Suprapubic skin (tissue), 4 donors: ENCODE measurements around the gene STEEP1.

Experiments used
- EP300 ChIP-seq: sonication (generic); formaldehyde crosslinking; IDR thresholded peaks from one replicate; pipeline ENCODE4 v1.6.1; 2017; ENCODE audit warnings: antibody characterized with exemption
- POLR2A ChIP-seq, 2 donors: fragments of 450-650 bp; IDR thresholded peaks; one replicate each; pipeline ENCODE4 v1.6.1; 2017; ENCODE audit warnings: antibody characterized with exemption in 2 of 2, mild to moderate bottlenecking in 2 of 2, moderate library complexity in 2 of 2
- POLR2AphosphoS5 ChIP-seq, 3 donors: sonication (generic); formaldehyde crosslinking; IDR thresholded peaks; one replicate each; pipeline ENCODE4 v1.6.1; 2017; ENCODE audit warnings: antibody characterized with exemption in 3 of 3
- TF ChIP-seq, protein P1 (sequence below), 2 donors: fragments of 200-600 bp in 1 of 2; fragments of 450-650 bp in 1 of 2; sonication (generic) in 1 of 2; IDR thresholded peaks; one replicate each; pipeline ENCODE4 v1.5.1; 2016 to 2019; ENCODE audit warnings: antibody characterized with exemption in 2 of 2, mild to moderate bottlenecking in 1 of 2, moderate library complexity in 1 of 2

DNA sequence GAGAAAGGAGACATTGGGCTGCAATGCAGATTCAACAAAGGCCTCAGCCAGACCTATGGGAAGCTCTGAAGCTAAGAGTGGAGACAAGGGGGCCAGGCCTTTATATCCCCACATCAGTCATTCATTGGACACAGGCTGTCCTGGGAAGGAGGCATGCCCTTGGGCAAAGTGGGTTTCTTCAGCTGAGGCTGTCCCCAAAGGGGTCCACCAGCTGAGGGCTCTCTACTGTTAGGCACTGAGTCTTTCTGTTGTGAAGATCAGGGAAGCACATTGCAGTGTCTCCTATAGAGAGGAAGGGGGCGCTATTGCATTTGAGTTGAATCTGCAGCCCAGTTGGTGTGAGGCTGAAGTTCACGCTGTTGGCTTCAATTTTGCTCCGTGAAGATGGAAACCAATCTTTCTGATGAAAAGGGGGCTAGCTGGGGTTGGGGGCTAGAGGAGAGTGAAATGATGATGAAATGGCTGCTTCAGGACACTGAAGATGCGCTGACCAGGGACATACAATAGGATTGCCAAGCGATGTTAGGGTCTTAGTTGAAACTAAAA is 49.0 kb downstream of the STEEP1 start:
- TF ChIP-seq, protein P1, sequence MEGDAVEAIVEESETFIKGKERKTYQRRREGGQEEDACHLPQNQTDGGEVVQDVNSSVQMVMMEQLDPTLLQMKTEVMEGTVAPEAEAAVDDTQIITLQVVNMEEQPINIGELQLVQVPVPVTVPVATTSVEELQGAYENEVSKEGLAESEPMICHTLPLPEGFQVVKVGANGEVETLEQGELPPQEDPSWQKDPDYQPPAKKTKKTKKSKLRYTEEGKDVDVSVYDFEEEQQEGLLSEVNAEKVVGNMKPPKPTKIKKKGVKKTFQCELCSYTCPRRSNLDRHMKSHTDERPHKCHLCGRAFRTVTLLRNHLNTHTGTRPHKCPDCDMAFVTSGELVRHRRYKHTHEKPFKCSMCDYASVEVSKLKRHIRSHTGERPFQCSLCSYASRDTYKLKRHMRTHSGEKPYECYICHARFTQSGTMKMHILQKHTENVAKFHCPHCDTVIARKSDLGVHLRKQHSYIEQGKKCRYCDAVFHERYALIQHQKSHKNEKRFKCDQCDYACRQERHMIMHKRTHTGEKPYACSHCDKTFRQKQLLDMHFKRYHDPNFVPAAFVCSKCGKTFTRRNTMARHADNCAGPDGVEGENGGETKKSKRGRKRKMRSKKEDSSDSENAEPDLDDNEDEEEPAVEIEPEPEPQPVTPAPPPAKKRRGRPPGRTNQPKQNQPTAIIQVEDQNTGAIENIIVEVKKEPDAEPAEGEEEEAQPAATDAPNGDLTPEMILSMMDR (IDR thresholded peaks at IDR 0.05): peak; percentile 44 to 66
- no peak for TF ChIP-seq POLR2A (IDR thresholded peaks at IDR 0.05)
- no peak for TF ChIP-seq EP300
- no peak for TF ChIP-seq POLR2AphosphoS5 (IDR thresholded peaks at IDR 0.05)
